ENCODE results near the gene CD226. TPM values are rescaled to one million over a fixed set of nuclear protein-coding genes. Genes with fewer than 3 reads are reported as not detected.

Gene CD226
- total RNA-seq, 1 donor from 2014 or later, result not detected

GRCh38 chr18:69954719-69955480 lies 7.2 kb upstream of the CD226 start:
- H3K4me3 ChIP-seq (ENCODE audit: low read depth, low read length), result no peak overlapping the region
- H3K36me3 ChIP-seq (ENCODE audit: control insufficient read depth, insufficient read depth, low read length), result no peaks in the 10 kb centered on the region
- no peaks in the 10 kb centered on the region for H3K27me3 ChIP-seq (ENCODE audit: control insufficient read depth, insufficient read depth, low read length)
- TF ChIP-seq, protein P1, sequence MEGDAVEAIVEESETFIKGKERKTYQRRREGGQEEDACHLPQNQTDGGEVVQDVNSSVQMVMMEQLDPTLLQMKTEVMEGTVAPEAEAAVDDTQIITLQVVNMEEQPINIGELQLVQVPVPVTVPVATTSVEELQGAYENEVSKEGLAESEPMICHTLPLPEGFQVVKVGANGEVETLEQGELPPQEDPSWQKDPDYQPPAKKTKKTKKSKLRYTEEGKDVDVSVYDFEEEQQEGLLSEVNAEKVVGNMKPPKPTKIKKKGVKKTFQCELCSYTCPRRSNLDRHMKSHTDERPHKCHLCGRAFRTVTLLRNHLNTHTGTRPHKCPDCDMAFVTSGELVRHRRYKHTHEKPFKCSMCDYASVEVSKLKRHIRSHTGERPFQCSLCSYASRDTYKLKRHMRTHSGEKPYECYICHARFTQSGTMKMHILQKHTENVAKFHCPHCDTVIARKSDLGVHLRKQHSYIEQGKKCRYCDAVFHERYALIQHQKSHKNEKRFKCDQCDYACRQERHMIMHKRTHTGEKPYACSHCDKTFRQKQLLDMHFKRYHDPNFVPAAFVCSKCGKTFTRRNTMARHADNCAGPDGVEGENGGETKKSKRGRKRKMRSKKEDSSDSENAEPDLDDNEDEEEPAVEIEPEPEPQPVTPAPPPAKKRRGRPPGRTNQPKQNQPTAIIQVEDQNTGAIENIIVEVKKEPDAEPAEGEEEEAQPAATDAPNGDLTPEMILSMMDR (IDR thresholded peaks at IDR 0.05; ENCODE audit: insufficient read depth, low read length, poor library complexity, severe bottlenecking), result no peak
- no peak for DNase-seq (ENCODE audit: low read depth)

- TF ChIP-seq, protein P1 (IDR thresholded peaks at IDR 0.05; ENCODE audit: insufficient read depth, low read length, poor library complexity, severe bottlenecking), result no peak
- no peak for DNase-seq (ENCODE audit: low read depth)
- Histone ChIP-seq H3K36me3 (ENCODE audit: control insufficient read depth, insufficient read depth, low read length) (no peaks in the 10 kb centered on the region), H3K27me3 (ENCODE audit: control insufficient read depth, insufficient read depth, low read length) (no peaks in the 10 kb centered on the region), H3K4me3 (ENCODE audit: low read depth, low read length) (no peak overlapping the region)
These were observed 5.5 kb upstream of the CD226 start for GRCh38 chr18:69953191-69953590.

GRCh38 chr18:69951182-69951581 lies 3.5 kb upstream of the CD226 start:
- TF ChIP-seq, protein P1 (IDR thresholded peaks at IDR 0.05; ENCODE audit: insufficient read depth, low read length, poor library complexity, severe bottlenecking), result no peak
- no peak for DNase-seq (ENCODE audit: low read depth)

GRCh38 chr18:69949538-69949936 lies 1.9 kb upstream of the CD226 start:
- H3K36me3 ChIP-seq (ENCODE audit: control insufficient read depth, insufficient read depth, low read length), result no peaks in the 10 kb centered on the region
- TF ChIP-seq, protein P1 (IDR thresholded peaks at IDR 0.05; ENCODE audit: insufficient read depth, low read length, poor library complexity, severe bottlenecking), result no peak
- no peaks in the 10 kb centered on the region for H3K27me3 ChIP-seq (ENCODE audit: control insufficient read depth, insufficient read depth, low read length)
- no peak for DNase-seq (ENCODE audit: low read depth)
- H3K4me3 ChIP-seq (ENCODE audit: low read depth, low read length), result no peak overlapping the region

More at GRCh38 chr18:69951182-69951581, 3.5 kb upstream of the CD226 start:
- Histone ChIP-seq H3K4me3 (ENCODE audit: low read depth, low read length) (no peak overlapping the region), H3K27me3 (ENCODE audit: control insufficient read depth, insufficient read depth, low read length) (no peaks in the 10 kb centered on the region), H3K36me3 (ENCODE audit: control insufficient read depth, insufficient read depth, low read length) (no peaks in the 10 kb centered on the region)

- DNase-seq (ENCODE audit: low read depth), result no peak
- TF ChIP-seq, protein P1 (IDR thresholded peaks at IDR 0.05; ENCODE audit: insufficient read depth, low read length, poor library complexity, severe bottlenecking), result no peak
- no peaks in the 10 kb centered on the region for H3K27me3 ChIP-seq (ENCODE audit: control insufficient read depth, insufficient read depth, low read length)
- H3K36me3 ChIP-seq (ENCODE audit: control insufficient read depth, insufficient read depth, low read length), result no peaks in the 10 kb centered on the region
- H3K4me3 ChIP-seq (ENCODE audit: low read depth, low read length), result no peak overlapping the region
These were observed 1.4 kb upstream of the CD226 start for GRCh38 chr18:69948919-69949537.

Data from kidney epithelial cell (primary cell).